CD4-positive, alpha-beta memory T cell (primary cell): ENCODE data around the gene KIAA1755. TPM values are rescaled to one million over a fixed set of nuclear protein-coding genes. Genes with fewer than 3 reads are reported as not detected.

Experiments
- CTCF ChIA-PET: fragments of 350-600 bp; sonication (Branson Sonifier 250); formaldehyde crosslinking; loops from one replicate; lab custom pipeline; 2021; ENCODE audit warnings: inconsistent platforms; ENCODE audit not compliant: partially characterized antibody; lab: Charles Lee
- POLR2A ChIA-PET: fragments of 350-600 bp; sonication (Branson Sonifier 250); formaldehyde crosslinking; loops from one replicate; lab custom pipeline; 2021; ENCODE audit not compliant: partially characterized antibody; lab: Charles Lee
- DNase-seq, 5 donors: peaks; one replicate each; pipeline versions ENCODE4 v3.0.0 to v3.0.0-alpha.2; 2020 to 2022; ENCODE audit warnings: mixed read lengths in 1 of 5
- H3K27ac ChIP-seq: one replicate; pipeline ENCODE4 v1.7.0; 2013; ENCODE audit warnings: low read depth, low read length
- H3K27me3 ChIP-seq: 2 replicates; pipeline ENCODE4 v1.7.0; 2013; ENCODE audit warnings: mild to moderate bottlenecking, low read length, moderate library complexity; ENCODE audit not compliant: insufficient read depth
- H3K36me3 ChIP-seq: 2 replicates; pipeline ENCODE4 v1.7.0; 2013; ENCODE audit warnings: mild to moderate bottlenecking, low read length, moderate library complexity; ENCODE audit not compliant: insufficient read depth
- H3K4me1 ChIP-seq: 2 replicates; pipeline ENCODE4 v1.7.0; 2013; ENCODE audit warnings: mild to moderate bottlenecking, low read length, moderate library complexity; ENCODE audit not compliant: insufficient read depth
- H3K4me3 ChIP-seq, 2 donors: one replicate each; pipeline ENCODE4 v1.7.0; 2013; ENCODE audit warnings: low read length in 2 of 2, mild to moderate bottlenecking in 1 of 2
- H3K9me3 ChIP-seq, 2 donors: one replicate each; pipeline ENCODE4 v1.7.0; 2013; ENCODE audit warnings: low read length in 2 of 2, control low read depth in 1 of 2; ENCODE audit not compliant: control insufficient read depth in 1 of 2
- H3K27ac Mint-ChIP-seq, 7 donors: one replicate each; pipeline ENCODE4 v1.8.0; 2020 to 2021; ENCODE audit warnings: mixed read lengths in 7 of 7, mild to moderate bottlenecking in 6 of 7, inconsistent platforms in 3 of 7, moderate library complexity in 3 of 7
- H3K27me3 Mint-ChIP-seq, 2 donors: one replicate each; pipeline ENCODE4 v1.8.0; 2020 to 2021; ENCODE audit warnings: mixed read lengths in 2 of 2
- H3K36me3 Mint-ChIP-seq, 2 donors: one replicate each; pipeline ENCODE4 v1.8.0; 2020 to 2021; ENCODE audit warnings: mixed read lengths in 2 of 2, inconsistent platforms in 1 of 2, mild to moderate bottlenecking in 1 of 2
- H3K4me1 Mint-ChIP-seq, 4 donors: one replicate each; pipeline ENCODE4 v1.8.0; 2020 to 2021; ENCODE audit warnings: mixed read lengths in 4 of 4, mild to moderate bottlenecking in 1 of 4
- H3K4me3 Mint-ChIP-seq, 8 donors: one replicate each; pipeline ENCODE4 v1.8.0; 2020 to 2021; ENCODE audit warnings: mixed read lengths in 8 of 8, mild to moderate bottlenecking in 7 of 8, moderate library complexity in 6 of 8, inconsistent platforms in 3 of 8
- H3K9me3 Mint-ChIP-seq, 8 donors: one replicate each; pipeline ENCODE4 v1.8.0; 2020 to 2021; ENCODE audit warnings: mixed read lengths in 8 of 8, mild to moderate bottlenecking in 5 of 8, inconsistent platforms in 3 of 8, moderate library complexity in 1 of 8
- intact Hi-C: fragments of 100-400 bp; cut with micrococcal nuclease; formaldehyde crosslinking; loops from one replicate; pipeline ENCODE4 v1.15.1; 2023
- polyA plus RNA-seq, 2 donors: library from polyadenylated mRNA; unstranded; fragments of 300-500 nt; fragmentation: Illumina TruSeq; gene quantifications; one replicate each; pipeline ENCODE4 v1.2.3, GENCODE V29; 2021
- total RNA-seq, 2 experiments: library from RNA; stranded (reverse); gene quantifications; one replicate each; pipeline ENCODE4 v1.2.3, GENCODE V29; 2021

The KIAA1755 gene
- total and polyA plus RNA-seq, 4 experiments from 2014 or later, result not detected

- Mint-ChIP-seq H3K27me3 (peaks cover 0 to under 1% of the 10 kb centered on the region in 2 donors), H3K9me3 (peaks cover 0 to 2% (median 0%) of the 10 kb centered on the region in 8 donors), H3K36me3 (no peaks in the 10 kb centered on the region), H3K27ac (no peak overlapping the region), H3K4me3 (no peak overlapping the region), H3K4me1 (no peaks in the 10 kb centered on the region)
- intact Hi-C loops, result no loop called here
- CTCF ChIA-PET, result no interaction called here
- Histone ChIP-seq H3K27ac (no peak overlapping the region), H3K27me3 (no peaks in the 10 kb centered on the region), H3K4me3 (no peak overlapping the region), H3K9me3 (no peaks in the 10 kb centered on the region), H3K36me3 (no peaks in the 10 kb centered on the region), H3K4me1 (no peaks in the 10 kb centered on the region)
- POLR2A ChIA-PET, result no interaction called here
- no peak for DNase-seq
Measured at GRCh38 chr20:38277691-38278090, 17.2 kb upstream of the KIAA1755 start.

GRCh38 chr20:38277285-38277684 lies 16.8 kb upstream of the KIAA1755 start:
- Histone ChIP-seq H3K27me3 (no peaks in the 10 kb centered on the region), H3K9me3 (no peaks in the 10 kb centered on the region), H3K4me1 (no peaks in the 10 kb centered on the region), H3K27ac (no peak overlapping the region), H3K36me3 (no peaks in the 10 kb centered on the region), H3K4me3 (no peak overlapping the region)
- peaks cover 0 to 2% (median 0%) of the 10 kb centered on the region in 8 donors for H3K9me3 Mint-ChIP-seq
- no peak for DNase-seq
- ChIA-PET POLR2A (no interaction called here), CTCF (no interaction called here)
- H3K4me3 Mint-ChIP-seq, result no peak overlapping the region
- no peaks in the 10 kb centered on the region for H3K4me1 Mint-ChIP-seq
- no peaks in the 10 kb centered on the region for H3K36me3 Mint-ChIP-seq
- no peak overlapping the region for H3K27ac Mint-ChIP-seq
- intact Hi-C loops, result no loop called here
- H3K27me3 Mint-ChIP-seq, result peaks cover 0 to 3% of the 10 kb centered on the region in 2 donors

DNA sequence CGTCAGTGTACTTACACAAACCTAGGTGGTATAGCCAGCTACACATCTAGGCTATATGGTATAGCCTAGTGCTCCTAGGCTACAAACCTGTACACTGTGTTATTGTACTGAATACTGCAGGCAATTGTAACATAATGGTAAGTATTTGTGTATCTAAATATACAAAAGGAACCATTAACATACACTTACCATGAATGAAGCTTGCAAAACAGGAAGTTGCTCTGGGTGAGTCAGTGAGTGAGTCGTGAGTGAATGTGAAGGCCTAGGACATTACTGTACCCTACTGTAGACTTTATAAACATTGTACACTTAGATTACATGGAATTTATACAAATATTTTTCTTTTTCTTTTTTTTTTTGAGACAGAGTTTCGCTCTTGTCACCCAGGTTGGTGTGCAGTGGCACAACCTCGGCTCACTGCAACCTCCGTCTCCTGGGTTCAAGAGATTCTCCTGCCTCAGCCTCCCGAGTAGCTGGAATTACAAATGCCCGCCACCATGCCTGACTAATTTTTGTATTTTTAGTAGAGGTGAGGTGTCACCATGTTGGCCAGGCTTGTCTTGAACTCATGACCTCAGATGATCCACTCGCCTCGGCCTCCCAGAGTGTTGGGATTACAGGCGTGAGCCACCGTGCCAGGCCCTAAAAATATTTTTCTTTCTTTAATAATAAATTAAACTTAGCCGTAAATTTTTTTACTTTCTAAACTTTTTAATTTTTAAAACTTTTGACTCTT lies 15.4 kb upstream of the KIAA1755 start:
- Mint-ChIP-seq H3K4me1 (no peaks in the 10 kb centered on the region), H3K36me3 (no peaks in the 10 kb centered on the region), H3K27me3 (peaks cover 3 to 4% of the 10 kb centered on the region in 2 donors), H3K27ac (no peak overlapping the region), H3K9me3 (peaks cover 0 to 2% (median 0%) of the 10 kb centered on the region in 8 donors), H3K4me3 (no peak overlapping the region)
- no peaks in the 10 kb centered on the region for H3K27me3 ChIP-seq
- H3K27ac ChIP-seq, result no peak overlapping the region
- ChIA-PET POLR2A (no interaction called here), CTCF (no interaction called here)
- no peaks in the 10 kb centered on the region for H3K9me3 ChIP-seq
- DNase-seq, result no peak
- H3K4me1 ChIP-seq, result no peaks in the 10 kb centered on the region
- no peaks in the 10 kb centered on the region for H3K36me3 ChIP-seq
- intact Hi-C loops, result no loop called here
- no peak overlapping the region for H3K4me3 ChIP-seq

DNA sequence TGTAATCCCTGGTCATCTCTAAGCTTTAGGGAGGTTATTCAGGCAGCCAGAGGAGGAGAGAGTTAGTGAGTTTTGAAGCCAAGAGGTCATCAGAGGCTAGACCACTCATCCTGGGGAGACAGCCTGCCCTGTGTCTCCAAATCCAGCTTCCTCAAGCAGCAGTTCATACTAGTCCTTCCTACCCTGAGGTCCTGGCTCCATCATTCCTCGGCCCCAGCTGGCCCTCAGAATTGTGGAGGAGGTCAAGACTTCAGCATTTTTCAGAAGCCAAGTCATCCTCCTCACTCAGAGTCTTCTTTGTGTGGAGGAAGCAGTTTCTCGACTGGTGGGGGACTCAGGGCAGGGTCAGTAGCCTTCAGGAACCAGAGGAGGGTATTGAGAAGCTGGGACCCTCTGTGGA lies 12.4 kb upstream of the KIAA1755 start:
- Histone ChIP-seq H3K4me1 (no peaks in the 10 kb centered on the region), H3K4me3 (no peak overlapping the region), H3K27me3 (no peaks in the 10 kb centered on the region), H3K36me3 (no peaks in the 10 kb centered on the region), H3K27ac (no peak overlapping the region), H3K9me3 (no peaks in the 10 kb centered on the region)
- no peaks in the 10 kb centered on the region for H3K36me3 Mint-ChIP-seq
- H3K9me3 Mint-ChIP-seq, result peaks cover 0 to 2% (median 0%) of the 10 kb centered on the region in 8 donors
- H3K27ac Mint-ChIP-seq, result no peak overlapping the region
- no peaks in the 10 kb centered on the region for H3K4me1 Mint-ChIP-seq
- POLR2A ChIA-PET, result no interaction called here
- H3K27me3 Mint-ChIP-seq, result peaks cover 12 to 17% of the 10 kb centered on the region in 2 donors
- no peak for DNase-seq
- no peak overlapping the region for H3K4me3 Mint-ChIP-seq
- CTCF ChIA-PET, result no interaction called here
- intact Hi-C loops, result no loop called here

GRCh38 chr20:38272398-38272797 lies 11.9 kb upstream of the KIAA1755 start:
- Histone ChIP-seq H3K27me3 (no peaks in the 10 kb centered on the region), H3K4me1 (no peaks in the 10 kb centered on the region), H3K4me3 (no peak overlapping the region), H3K9me3 (no peaks in the 10 kb centered on the region), H3K27ac (no peak overlapping the region), H3K36me3 (no peaks in the 10 kb centered on the region)
- ChIA-PET CTCF (interaction anchor here (0.6 kb wide), 1 partner anchor 215 kb away, joined by 3 read pairs; no protein-coding TSS in a partner anchor), POLR2A (no interaction called here)
- Mint-ChIP-seq H3K4me3 (no peak overlapping the region), H3K9me3 (peaks cover 0 to 2% (median 0%) of the 10 kb centered on the region in 8 donors), H3K36me3 (no peaks in the 10 kb centered on the region), H3K27ac (no peak overlapping the region), H3K4me1 (no peaks in the 10 kb centered on the region), H3K27me3 (peaks cover 12 to 17% of the 10 kb centered on the region in 2 donors)
- intact Hi-C loops, result no loop called here
- no peak for DNase-seq

GRCh38 chr20:38271608-38272120 lies 11.1 kb upstream of the KIAA1755 start:
- H3K4me3 Mint-ChIP-seq, result no peak overlapping the region
- no peaks in the 10 kb centered on the region for H3K4me1 Mint-ChIP-seq
- CTCF ChIA-PET, result no interaction called here
- Histone ChIP-seq H3K9me3 (no peaks in the 10 kb centered on the region), H3K4me1 (no peaks in the 10 kb centered on the region), H3K4me3 (no peak overlapping the region), H3K27me3 (no peaks in the 10 kb centered on the region), H3K36me3 (no peaks in the 10 kb centered on the region), H3K27ac (no peak overlapping the region)
- H3K27me3 Mint-ChIP-seq, result peaks cover 12 to 18% of the 10 kb centered on the region in 2 donors
- POLR2A ChIA-PET, result no interaction called here
- no peak for DNase-seq
- intact Hi-C loops, result no loop called here
- H3K27ac Mint-ChIP-seq, result no peak overlapping the region
- no peaks in the 10 kb centered on the region for H3K36me3 Mint-ChIP-seq
- H3K9me3 Mint-ChIP-seq, result peaks cover 0 to 2% (median 0%) of the 10 kb centered on the region in 8 donors

DNA sequence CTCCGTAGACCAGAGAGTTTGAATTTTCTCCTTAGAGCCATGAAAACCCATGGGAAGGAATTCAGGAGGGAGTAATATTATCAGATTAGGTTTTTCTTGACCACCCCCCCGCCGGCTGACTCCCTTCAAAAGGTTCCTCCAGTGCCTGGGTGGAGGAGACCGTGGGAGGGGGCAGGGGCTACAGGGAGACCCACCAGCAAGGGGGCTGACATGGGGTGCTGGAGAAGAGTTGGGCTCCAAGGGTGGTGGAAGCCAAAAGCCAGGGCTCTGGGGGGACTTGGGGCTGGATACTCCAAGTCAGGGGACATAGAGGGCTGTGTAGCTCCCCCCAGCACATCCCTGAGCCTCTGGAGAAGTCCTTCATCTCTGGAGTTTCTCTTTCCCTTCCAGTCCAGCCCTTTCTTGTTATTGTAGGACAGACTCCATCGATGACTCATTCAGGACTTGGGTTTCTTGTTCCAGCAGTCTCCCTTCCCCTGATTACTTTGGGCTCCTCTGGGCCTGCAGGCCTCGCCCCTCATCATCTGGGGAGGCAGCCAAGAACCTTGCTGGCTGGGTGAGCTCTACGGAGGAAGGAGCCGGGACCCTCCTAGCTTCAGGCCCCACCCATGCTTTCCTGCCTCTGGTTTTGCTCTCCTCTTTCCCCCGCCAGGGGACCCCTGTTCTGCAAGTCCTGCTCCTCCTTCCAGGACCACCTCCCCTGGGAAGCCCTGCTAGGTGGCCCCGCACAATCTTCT lies 10.5 kb upstream of the KIAA1755 start:
- H3K36me3 ChIP-seq, result no peaks in the 10 kb centered on the region
- no peak overlapping the region for H3K4me3 ChIP-seq
- POLR2A ChIA-PET, result no interaction called here
- DNase-seq, result no peak
- intact Hi-C loops, result no loop called here
- Mint-ChIP-seq H3K9me3 (peaks cover 0 to 2% (median 0%) of the 10 kb centered on the region in 8 donors), H3K27ac (no peak overlapping the region), H3K4me1 (no peaks in the 10 kb centered on the region), H3K27me3 (peaks cover 12 to 19% of the 10 kb centered on the region in 2 donors), H3K36me3 (no peaks in the 10 kb centered on the region), H3K4me3 (no peak overlapping the region)
- no peak overlapping the region for H3K27ac ChIP-seq
- no peaks in the 10 kb centered on the region for H3K27me3 ChIP-seq
- H3K4me1 ChIP-seq, result no peaks in the 10 kb centered on the region
- H3K9me3 ChIP-seq, result no peaks in the 10 kb centered on the region
- CTCF ChIA-PET, result no interaction called here
